Adrenal gland (tissue), 12 donors: ENCODE results near the gene TNFRSF12A. TPM values are rescaled to one million over a fixed set of nuclear protein-coding genes. Genes with fewer than 3 reads are reported as not detected.
A peak's percentile ranks its signal among the peaks of the same experiment; 100 is the strongest.

ENCODE experiments used
- DNase-seq, 7 donors: peaks; one replicate each; pipeline ENCODE4 v3.0.0-alpha.2; 2019 to 2020
- H3K27ac ChIP-seq, 5 donors: fragments of 200-600 bp; sonication (generic) in 4 of 5; 1 replicate in 3 of 5; 2 replicates in 2 of 5; pipeline versions ENCODE4 v1.5.1 to v1.8.0; 2016 to 2020; ENCODE audit warnings: mild to moderate bottlenecking in 1 of 5
- H3K27me3 ChIP-seq: fragments of 200-600 bp; 2 replicates; pipeline ENCODE4 v1.8.0; 2021
- H3K36me3 ChIP-seq, 2 donors: fragments of 200-600 bp; replicated peaks in 1 of 2; 1 replicate in 1 of 2; 2 replicates in 1 of 2; pipeline versions ENCODE4 v1.5.1 to v1.8.0; 2018 to 2022
- H3K4me1 ChIP-seq, 2 donors: fragments of 200-600 bp; replicated peaks in 1 of 2; 1 replicate in 1 of 2; 2 replicates in 1 of 2; pipeline versions ENCODE4 v1.5.1 to v1.8.0; 2018 to 2021
- H3K4me3 ChIP-seq, 4 donors: fragments of 200-600 bp; sonication (generic) in 3 of 4; one replicate each; pipeline ENCODE4 v1.5.1; 2016 to 2018
- H3K9me3 ChIP-seq, 3 donors: fragments of 200-600 bp; sonication (generic) in 1 of 3; replicated peaks in 1 of 3; 1 replicate in 2 of 3; 2 replicates in 1 of 3; pipeline versions ENCODE4 v1.5.1 to v1.8.0; 2016 to 2021
- POLR2A ChIP-seq, 2 donors: fragments of 450-650 bp; IDR thresholded peaks; one replicate each; pipeline ENCODE4 v1.6.1; 2017; ENCODE audit warnings: antibody characterized with exemption in 2 of 2, mild to moderate bottlenecking in 2 of 2, moderate library complexity in 1 of 2
- WGBS, 4 donors: extraction: QIAGEN DNeasy Blood & Tissue Kit in 2 of 4; methylation state at CpG; one replicate each; pipeline versions ENCODE4 v1.1.5 to v1.1.7; 2013 to 2017; 5-methylcytosine and 5-hydroxymethylcytosine counted together
- intact Hi-C, 2 donors: fragments of 100-400 bp; cut with DNase I; formaldehyde crosslinking; loops; one replicate each; pipeline versions ENCODE4 v1.14.1 to v1.15.0; 2022 to 2023
- polyA plus RNA-seq, 3 donors: library from polyadenylated mRNA; stranded (reverse); fragments of 200-250 nt in 2 of 3; fragments of 350-450 nt in 1 of 3; fragmentation: Illumina TruSeq in 1 of 3; extraction: RNeasy Lipid Tissue Mini Kit (QIAGEN cat#74804) in 1 of 3; gene quantifications; one replicate each; pipeline ENCODE4 v1.2.3, GENCODE V29; 2013 to 2014
- total RNA-seq, 9 donors: library from RNA; depleted of rRNA in 4 of 9; stranded (reverse); fragments of >200 nt in 4 of 9; fragments of 120-200 nt in 1 of 9; fragmentation: NEBNext Ultra II Directional in 1 of 9; extraction: Animal tissue kit (Norgen Biotek cat#: 25700) in 1 of 9; gene quantifications; one replicate each; pipeline versions ENCODE4 v1.1.0 to v1.2.4, GENCODE V29; 2013 to 2023
- TF ChIP-seq, protein P1 (sequence below), 6 experiments: fragments of 450-650 bp in 4 of 6; fragments of 200-600 bp in 2 of 6; sonication (generic) in 1 of 6; IDR thresholded peaks; 1 replicate in 5 of 6; 2 replicates in 1 of 6; pipeline versions ENCODE4 v1.5.1 to v1.8.0; 2016 to 2021; ENCODE audit warnings: antibody characterized with exemption in 6 of 6, mild to moderate bottlenecking in 2 of 6, moderate library complexity in 1 of 6
- donor health status: healthy with polysubstance abuse.
- donor health status: Bipolar disorder and iron deficiency.
- donor health status: DM: yes; HTN: yes; CAD: no.
- donor health status: DM: no; HTN: no; CAD: no.
- donor health status: DM: no; HTN: no; CAD: no.
- donor health status: DM: yes; HTN: yes; CAD: no.

TNFRSF12A gene
- total and polyA plus RNA-seq, 12 donors, result 8.8 to 175 (median 42.6) TPM

DNA sequence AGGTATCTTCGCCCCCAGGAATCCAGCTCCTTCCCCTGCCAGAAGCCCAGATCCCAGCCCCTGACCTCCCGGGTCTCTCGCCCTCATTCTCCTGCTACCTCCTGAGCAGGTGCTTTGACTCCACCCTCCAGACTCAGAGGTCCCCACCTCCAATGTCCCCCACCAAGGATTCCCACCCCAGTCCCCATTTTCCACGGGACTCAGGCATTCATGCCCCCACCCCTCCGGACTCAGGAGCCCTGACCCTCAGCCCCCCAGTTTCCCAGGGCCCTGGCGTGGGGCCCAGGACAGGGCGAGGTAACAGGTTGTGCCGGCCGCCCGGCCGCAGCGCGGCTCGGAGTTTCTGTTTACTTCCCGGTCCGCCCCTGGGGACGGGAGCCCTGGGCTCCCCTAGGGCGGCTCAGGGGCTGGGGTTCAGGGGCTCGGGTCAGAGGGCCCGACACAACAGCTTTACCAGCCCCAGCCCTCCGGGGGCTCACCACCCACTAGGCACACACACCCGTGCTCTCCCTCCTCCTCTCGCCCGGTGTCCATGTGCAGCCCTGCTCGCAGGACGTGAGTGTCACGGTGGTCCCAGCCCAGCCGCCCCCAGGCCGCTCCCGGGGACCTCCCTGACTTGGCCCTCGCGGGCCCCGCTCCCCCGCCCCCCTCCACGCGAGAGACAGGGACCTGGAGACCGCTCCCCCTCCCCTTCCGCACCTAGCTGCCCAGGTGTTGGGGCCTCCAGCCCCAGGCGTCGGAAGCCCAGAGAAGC is 16.0 kb downstream of the TNFRSF12A start:
- Histone ChIP-seq H3K9me3 (no peaks in the 10 kb centered on the region), H3K27ac (no peak overlapping the region), H3K4me1 (no peaks in the 10 kb centered on the region), H3K4me3 (no peak overlapping the region), H3K36me3 (no peaks in the 10 kb centered on the region), H3K27me3 (peaks cover 53% of the 10 kb centered on the region)
- WGBS, 4 donors, result 0 to 14% (median 3%) methylated on average over 2 to 40 of the region's 40 CpGs
- intact Hi-C loops, result no loop called here
- TF ChIP-seq POLR2A (IDR thresholded peaks at IDR 0.05), result no peak
- TF ChIP-seq, protein P1, sequence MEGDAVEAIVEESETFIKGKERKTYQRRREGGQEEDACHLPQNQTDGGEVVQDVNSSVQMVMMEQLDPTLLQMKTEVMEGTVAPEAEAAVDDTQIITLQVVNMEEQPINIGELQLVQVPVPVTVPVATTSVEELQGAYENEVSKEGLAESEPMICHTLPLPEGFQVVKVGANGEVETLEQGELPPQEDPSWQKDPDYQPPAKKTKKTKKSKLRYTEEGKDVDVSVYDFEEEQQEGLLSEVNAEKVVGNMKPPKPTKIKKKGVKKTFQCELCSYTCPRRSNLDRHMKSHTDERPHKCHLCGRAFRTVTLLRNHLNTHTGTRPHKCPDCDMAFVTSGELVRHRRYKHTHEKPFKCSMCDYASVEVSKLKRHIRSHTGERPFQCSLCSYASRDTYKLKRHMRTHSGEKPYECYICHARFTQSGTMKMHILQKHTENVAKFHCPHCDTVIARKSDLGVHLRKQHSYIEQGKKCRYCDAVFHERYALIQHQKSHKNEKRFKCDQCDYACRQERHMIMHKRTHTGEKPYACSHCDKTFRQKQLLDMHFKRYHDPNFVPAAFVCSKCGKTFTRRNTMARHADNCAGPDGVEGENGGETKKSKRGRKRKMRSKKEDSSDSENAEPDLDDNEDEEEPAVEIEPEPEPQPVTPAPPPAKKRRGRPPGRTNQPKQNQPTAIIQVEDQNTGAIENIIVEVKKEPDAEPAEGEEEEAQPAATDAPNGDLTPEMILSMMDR (IDR thresholded peaks at IDR 0.05), result no peak
- DNase-seq, result peak in 1 of 7 donors; percentile 15

GRCh38 chr16:3036726-3037315 is 16.7 kb downstream of the TNFRSF12A start, which contains the start of gene BICDL2:
BICDL2 (minus strand) TSS chr16:3036944; CDS start chr16:3035496, 1,448 bp downstream.
- H3K4me1 ChIP-seq, result no peaks in the 10 kb centered on the region
- no peaks in the 10 kb centered on the region for H3K9me3 ChIP-seq
- H3K36me3 ChIP-seq, result no peaks in the 10 kb centered on the region
- DNase-seq, result no peak
- WGBS, 4 donors, result 7 to 56% (median 20%) methylated on average over 6 to 43 of the region's 44 CpGs
- intact Hi-C loops, result no loop called here
- H3K27ac ChIP-seq, result no peak within 1 kb of the TSS
- H3K4me3 ChIP-seq, result no peak within 1 kb of the TSS
- TF ChIP-seq, protein P1 (IDR thresholded peaks at IDR 0.05), result no peak
- no peak for TF ChIP-seq POLR2A (IDR thresholded peaks at IDR 0.05)
- peaks cover 54% of the 10 kb centered on the region for H3K27me3 ChIP-seq

GRCh38 chr16:3038256-3038655 is 18.1 kb downstream of the TNFRSF12A start:
- Histone ChIP-seq H3K9me3 (no peaks in the 10 kb centered on the region), H3K27me3 (peaks cover 68% of the 10 kb centered on the region), H3K27ac (no peak overlapping the region), H3K4me1 (no peaks in the 10 kb centered on the region), H3K4me3 (no peak overlapping the region), H3K36me3 (no peaks in the 10 kb centered on the region)
- TF ChIP-seq, protein P1 (IDR thresholded peaks at IDR 0.05), result no peak
- TF ChIP-seq POLR2A (IDR thresholded peaks at IDR 0.05), result no peak
- WGBS, 4 donors, result 25 to 40% (median 35%) methylated on average over 4 to 11 of the region's 11 CpGs
- intact Hi-C loops, result no loop called here
- no peak for DNase-seq

- intact Hi-C loops, result no loop called here
- Histone ChIP-seq H3K9me3 (no peaks in the 10 kb centered on the region), H3K27ac (no peak overlapping the region), H3K27me3 (peaks cover 69% of the 10 kb centered on the region), H3K4me1 (no peaks in the 10 kb centered on the region), H3K4me3 (no peak overlapping the region), H3K36me3 (no peaks in the 10 kb centered on the region)
- no peak for DNase-seq
- TF ChIP-seq, protein P1 (IDR thresholded peaks at IDR 0.05), result no peak
- no peak for TF ChIP-seq POLR2A (IDR thresholded peaks at IDR 0.05)
- 68 to 85% (median 80%) methylated on average over 5 of the region's 5 CpGs for WGBS, 4 donors
Observed at GRCh38 chr16:3038896-3039295, 18.7 kb downstream of the TNFRSF12A start.
